Effector memory CD8-positive, alpha-beta T cell (primary cell): ENCODE data around the gene ZFAND3.
A peak's percentile ranks its signal among the peaks of the same experiment; 100 is the strongest.

Source experiments
- ATAC-seq: fragments of 150-1000 bp; cut with Tn5 transposase; replicated peaks from 2 replicates; pipeline ENCODE4 v1.10.0; 2021; ENCODE audit warnings: mild to moderate bottlenecking, moderate library complexity
- DNase-seq, 3 experiments: peaks; one replicate each; pipeline ENCODE4 v3.0.0; 2021
- H3K27ac Mint-ChIP-seq, 2 donors: one replicate each; pipeline ENCODE4 v1.8.0; 2022; ENCODE audit warnings: mild to moderate bottlenecking in 2 of 2, mixed read lengths in 2 of 2, moderate library complexity in 2 of 2
- H3K27me3 Mint-ChIP-seq, 2 donors: one replicate each; pipeline ENCODE4 v1.8.0; 2022; ENCODE audit warnings: mixed read lengths in 2 of 2
- H3K36me3 Mint-ChIP-seq: one replicate; pipeline ENCODE4 v1.8.0; 2022; ENCODE audit warnings: mild to moderate bottlenecking, moderate library complexity, mixed read lengths; ENCODE audit not compliant: insufficient read depth
- H3K4me1 Mint-ChIP-seq, 2 donors: one replicate each; pipeline ENCODE4 v1.8.0; 2022; ENCODE audit warnings: low read depth in 2 of 2, mixed read lengths in 2 of 2
- H3K4me3 Mint-ChIP-seq, 2 donors: one replicate each; pipeline ENCODE4 v1.8.0; 2022; ENCODE audit warnings: mild to moderate bottlenecking in 2 of 2, mixed read lengths in 2 of 2, moderate library complexity in 2 of 2
- H3K9me3 Mint-ChIP-seq, 2 donors: one replicate each; pipeline ENCODE4 v1.8.0; 2022; ENCODE audit warnings: mixed read lengths in 2 of 2

Gene ZFAND3

DNA sequence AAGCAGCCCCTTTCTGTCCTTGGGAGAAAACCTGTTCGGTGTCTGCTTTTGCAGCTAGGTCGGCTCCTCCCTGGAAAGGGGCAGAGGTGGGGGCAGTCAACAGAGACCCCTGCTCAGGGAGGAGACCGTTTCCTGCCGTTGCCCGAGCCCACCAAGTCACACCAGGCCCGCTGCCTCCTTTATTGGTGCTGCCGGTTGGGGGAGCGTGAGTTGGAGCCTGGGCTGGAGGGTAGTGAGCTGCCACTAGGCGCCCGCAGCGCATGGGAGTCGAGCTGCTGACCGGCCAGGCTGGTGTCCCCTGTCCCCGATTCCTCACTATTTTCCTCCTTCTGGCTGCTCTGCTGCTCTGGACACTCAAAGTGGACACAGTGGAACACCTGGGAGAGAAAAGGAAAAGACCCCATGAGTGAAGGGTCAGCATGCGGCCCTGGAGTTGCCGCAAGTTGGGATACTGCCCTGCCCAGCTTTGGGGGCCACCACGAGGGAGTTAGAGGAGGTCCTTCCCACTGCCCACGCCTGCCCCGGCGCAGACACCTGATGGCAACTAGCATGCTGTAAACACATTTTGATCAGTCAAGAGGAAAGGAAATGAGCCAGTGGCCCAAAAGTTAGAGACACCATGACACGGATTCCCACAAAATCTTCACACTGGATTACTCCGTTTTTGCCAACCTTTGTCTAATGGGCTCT, 355.4 kb downstream of the ZFAND3 start:
- H3K9me3 Mint-ChIP-seq, result no peaks in the 10 kb centered on the region
- no peaks in the 10 kb centered on the region for H3K27me3 Mint-ChIP-seq
- H3K36me3 Mint-ChIP-seq, result peaks cover 21% of the 10 kb centered on the region
- no peak for DNase-seq
- H3K4me3 Mint-ChIP-seq, result no peak overlapping the region
- ATAC-seq, result no peak
- peaks cover 5 to 11% of the 10 kb centered on the region in 2 donors for H3K4me1 Mint-ChIP-seq
- peak overlapping the region; percentile 71 to 82 for H3K27ac Mint-ChIP-seq

GRCh38 chr6:38175786-38176185, 356.3 kb downstream of the ZFAND3 start:
- H3K4me1 Mint-ChIP-seq, result peaks cover 5 to 11% of the 10 kb centered on the region in 2 donors
- H3K4me3 Mint-ChIP-seq, result no peak overlapping the region
- no peaks in the 10 kb centered on the region for H3K9me3 Mint-ChIP-seq
- no peaks in the 10 kb centered on the region for H3K27me3 Mint-ChIP-seq
- H3K27ac Mint-ChIP-seq, result peak overlapping the region in 1 of 2 donors; percentile 82
- ATAC-seq (no peak), DNase-seq (no peak)
- peaks cover 25% of the 10 kb centered on the region for H3K36me3 Mint-ChIP-seq

DNA sequence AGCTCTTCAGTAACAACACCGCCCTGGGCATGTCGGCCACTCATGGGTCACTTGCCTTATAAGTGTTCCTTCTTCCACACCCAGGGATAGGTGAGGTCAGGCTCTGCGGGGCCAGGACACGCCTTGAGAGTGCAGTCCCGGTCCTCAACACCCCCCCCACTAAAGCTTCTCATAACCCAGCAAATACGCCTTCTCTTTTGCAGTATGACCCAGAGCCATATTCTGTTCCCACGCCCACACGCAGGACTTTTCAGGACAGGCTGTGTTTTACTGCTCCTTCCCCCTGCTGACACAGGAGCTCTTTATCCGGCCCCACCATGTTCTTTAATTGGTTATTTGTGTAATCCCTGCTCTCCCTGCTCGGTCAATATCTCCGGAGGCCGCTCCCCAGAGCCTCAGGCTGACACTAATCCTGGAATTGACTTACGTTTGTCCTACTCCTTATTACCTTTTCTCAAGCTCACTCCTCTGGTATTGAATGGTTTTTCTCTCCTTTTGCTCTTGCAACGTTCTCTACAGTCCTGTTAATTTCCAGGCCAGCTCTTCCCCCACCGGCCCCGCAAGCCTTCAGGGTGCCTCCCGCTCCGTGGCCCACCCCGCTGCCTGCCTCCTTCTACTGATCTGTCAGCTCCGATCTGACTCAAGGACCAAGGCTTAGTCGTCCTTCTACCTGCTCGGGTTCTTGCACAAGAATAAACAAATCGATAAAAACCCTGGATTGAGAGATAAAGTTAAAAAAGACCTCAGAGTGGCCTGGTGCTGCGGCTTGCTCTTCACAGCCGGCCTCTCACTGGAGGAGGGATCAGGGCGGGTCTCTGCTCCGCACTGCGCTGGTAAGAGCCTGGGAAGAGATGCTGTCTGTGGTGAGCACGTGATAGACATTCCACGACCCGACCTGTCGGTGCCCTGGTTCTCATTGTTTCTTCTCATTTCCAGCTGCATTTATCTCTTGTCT, 357.5 kb downstream of the ZFAND3 start:
- peaks cover 5 to 11% of the 10 kb centered on the region in 2 donors for H3K4me1 Mint-ChIP-seq
- ATAC-seq, result no peak

DNA sequence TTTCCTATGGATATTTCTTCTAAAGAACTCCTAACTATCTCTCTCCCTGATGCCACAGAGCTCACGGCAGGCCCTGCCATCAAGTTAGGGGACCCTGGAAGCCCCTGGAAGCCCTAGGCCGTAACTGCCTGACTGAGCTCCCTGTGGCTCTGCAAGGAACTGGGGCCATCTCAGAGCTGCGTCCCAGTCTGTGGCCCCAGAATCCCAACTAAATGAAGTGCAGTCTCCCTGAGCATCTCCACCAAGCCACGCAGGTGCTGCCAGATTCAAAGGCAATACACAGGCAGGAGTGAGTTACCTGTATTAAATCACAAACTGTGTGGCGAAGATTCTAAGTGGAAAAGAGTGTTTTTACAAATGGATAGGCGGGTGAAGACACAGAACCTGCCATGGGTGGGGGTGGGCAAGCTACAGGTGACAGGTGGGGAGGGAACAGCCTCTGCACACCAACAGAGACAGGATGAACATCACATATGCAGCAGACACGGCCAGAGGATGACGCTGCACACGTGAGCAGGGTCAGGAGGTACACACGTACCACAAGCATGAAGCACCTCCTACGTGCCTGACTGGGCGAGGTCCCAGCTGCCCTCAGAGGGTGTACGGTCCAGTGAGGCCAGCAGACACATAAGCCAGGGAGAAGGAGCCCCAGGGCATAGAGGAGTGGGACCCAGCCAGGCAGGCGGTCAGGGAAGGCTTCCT, 358.5 kb downstream of the ZFAND3 start:
- DNase-seq (no peak), ATAC-seq (no peak)
- Mint-ChIP-seq H3K36me3 (peaks cover 17% of the 10 kb centered on the region), H3K4me3 (no peak overlapping the region), H3K4me1 (peaks cover 5 to 11% of the 10 kb centered on the region in 2 donors), H3K27ac (peak overlapping the region; percentile 64 to 81), H3K9me3 (no peaks in the 10 kb centered on the region), H3K27me3 (no peaks in the 10 kb centered on the region)

More for the DNA sequence above, 357.5 kb downstream of the ZFAND3 start:
- Mint-ChIP-seq H3K9me3 (no peaks in the 10 kb centered on the region), H3K27ac (peak overlapping the region in 1 of 2 donors; percentile 23), H3K27me3 (no peaks in the 10 kb centered on the region), H3K4me3 (no peak overlapping the region), H3K36me3 (peaks cover 25% of the 10 kb centered on the region)
- DNase-seq, result no peak

- Mint-ChIP-seq H3K4me1 (peaks cover 5 to 11% of the 10 kb centered on the region in 2 donors), H3K27ac (peak overlapping the region; percentile 64 to 81), H3K4me3 (no peak overlapping the region), H3K27me3 (no peaks in the 10 kb centered on the region), H3K9me3 (no peaks in the 10 kb centered on the region), H3K36me3 (peaks cover 15% of the 10 kb centered on the region)
- no peak for DNase-seq
- no peak for ATAC-seq
Observed at GRCh38 chr6:38178584-38178886, 359.0 kb downstream of the ZFAND3 start.

DNA sequence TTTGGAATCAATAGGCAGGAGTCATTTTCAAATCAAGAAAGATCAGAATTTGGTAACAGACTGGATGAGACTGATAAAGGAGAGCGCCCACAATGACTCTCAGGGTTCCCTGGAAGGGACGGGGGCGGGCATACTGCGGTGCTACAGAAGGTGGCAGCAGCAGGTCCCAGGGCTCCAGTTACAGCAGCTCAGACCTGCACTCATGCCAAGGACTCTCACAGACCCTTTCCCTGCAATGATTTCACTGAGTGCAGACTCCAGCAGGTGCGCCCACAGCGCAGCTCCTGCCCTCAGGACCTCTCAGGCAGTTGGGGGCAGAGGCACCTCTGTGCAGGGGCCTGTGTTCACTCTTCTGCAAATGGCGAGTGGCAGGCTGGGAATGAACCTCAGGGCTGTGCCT, 359.8 kb downstream of the ZFAND3 start:
- Mint-ChIP-seq H3K36me3 (peaks cover 15% of the 10 kb centered on the region), H3K27me3 (no peaks in the 10 kb centered on the region), H3K27ac (peak overlapping the region in 1 of 2 donors; percentile 52), H3K4me3 (no peak overlapping the region), H3K9me3 (no peaks in the 10 kb centered on the region), H3K4me1 (peaks cover 5 to 8% of the 10 kb centered on the region in 2 donors)
- DNase-seq (no peak), ATAC-seq (no peak)

- no peak for ATAC-seq
- H3K36me3 Mint-ChIP-seq, result peaks cover 15% of the 10 kb centered on the region
- peak overlapping the region in 1 of 2 donors; percentile 52 for H3K27ac Mint-ChIP-seq
- H3K9me3 Mint-ChIP-seq, result no peaks in the 10 kb centered on the region
- no peak overlapping the region for H3K4me3 Mint-ChIP-seq
- no peak for DNase-seq
- no peaks in the 10 kb centered on the region for H3K27me3 Mint-ChIP-seq
- H3K4me1 Mint-ChIP-seq, result peaks cover 5 to 8% of the 10 kb centered on the region in 2 donors
Observed at GRCh38 chr6:38179794-38180430, 360.4 kb downstream of the ZFAND3 start.

DNA sequence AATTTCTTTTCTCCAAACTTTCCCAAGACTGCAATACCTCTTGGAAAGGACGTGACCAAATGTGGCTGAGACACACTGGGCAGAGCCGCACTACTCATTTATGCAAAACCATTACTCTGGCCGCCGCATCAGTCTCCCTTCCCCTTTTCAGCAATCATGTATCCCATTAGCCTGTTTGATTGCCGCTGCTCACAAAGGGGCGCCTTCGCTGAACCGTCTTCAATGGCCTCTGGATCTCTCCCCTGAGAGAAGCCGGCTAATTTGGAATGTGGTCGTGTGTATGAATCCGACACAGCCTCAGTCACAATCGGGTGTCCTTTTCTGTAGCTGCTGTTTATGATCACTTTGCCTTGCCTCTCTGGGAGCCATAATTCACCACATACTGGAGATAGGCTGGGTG, 361.1 kb downstream of the ZFAND3 start:
- Mint-ChIP-seq H3K27ac (no peak overlapping the region), H3K4me3 (no peak overlapping the region), H3K36me3 (peaks cover 15% of the 10 kb centered on the region), H3K4me1 (peaks cover 5 to 8% of the 10 kb centered on the region in 2 donors), H3K9me3 (no peaks in the 10 kb centered on the region), H3K27me3 (no peaks in the 10 kb centered on the region)
- DNase-seq (no peak), ATAC-seq (no peak)

- Mint-ChIP-seq H3K36me3 (peaks cover 13% of the 10 kb centered on the region), H3K4me3 (no peak overlapping the region), H3K27ac (no peak overlapping the region), H3K9me3 (no peaks in the 10 kb centered on the region), H3K27me3 (no peaks in the 10 kb centered on the region), H3K4me1 (peaks cover 5 to 11% of the 10 kb centered on the region in 2 donors)
- no peak for DNase-seq
- no peak for ATAC-seq
Observed at GRCh38 chr6:38182426-38182825, 362.9 kb downstream of the ZFAND3 start.

DNA sequence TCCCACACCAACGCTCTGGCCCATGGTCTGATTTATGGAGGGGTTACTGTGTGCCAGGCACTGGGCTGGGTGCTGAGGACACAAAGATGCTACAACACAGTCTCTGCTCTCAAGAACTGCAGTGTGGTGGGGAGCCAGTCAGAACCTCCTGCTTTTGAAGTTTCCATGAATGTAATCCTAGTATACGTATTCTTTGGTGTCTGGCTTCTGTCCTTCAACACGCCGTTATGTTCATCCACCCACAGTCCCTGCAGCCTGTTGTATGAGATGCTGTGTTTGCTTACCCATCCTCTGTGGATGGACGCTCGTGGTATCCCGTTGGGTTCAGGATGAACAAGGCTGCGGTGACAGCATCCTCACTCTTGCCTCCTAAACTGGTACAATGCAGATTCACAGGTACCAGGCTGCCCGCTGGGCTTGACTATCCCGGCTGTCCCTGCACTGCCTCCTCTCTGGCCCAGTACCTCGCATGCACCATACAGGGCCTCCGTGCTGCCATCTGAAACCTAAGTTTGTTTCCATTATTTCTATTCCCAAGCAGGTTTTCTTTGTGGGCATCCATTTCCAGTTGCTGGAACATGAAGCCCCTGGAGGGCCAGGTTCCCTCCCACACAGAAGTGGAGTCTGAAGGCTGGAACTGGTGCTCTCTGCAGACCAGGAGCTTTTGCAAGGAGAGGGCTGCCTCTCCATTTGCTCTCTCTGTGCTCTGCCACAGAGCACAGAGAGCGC, 364.5 kb downstream of the ZFAND3 start:
- DNase-seq (no peak), ATAC-seq (no peak)
- peaks cover 1 to 9% of the 10 kb centered on the region in 2 donors for H3K4me1 Mint-ChIP-seq
- H3K4me3 Mint-ChIP-seq, result no peak overlapping the region
- H3K36me3 Mint-ChIP-seq, result peaks cover 6% of the 10 kb centered on the region
- H3K27me3 Mint-ChIP-seq, result no peaks in the 10 kb centered on the region
- H3K27ac Mint-ChIP-seq, result peak overlapping the region; percentile 42 to 80
- H3K9me3 Mint-ChIP-seq, result no peaks in the 10 kb centered on the region

DNA sequence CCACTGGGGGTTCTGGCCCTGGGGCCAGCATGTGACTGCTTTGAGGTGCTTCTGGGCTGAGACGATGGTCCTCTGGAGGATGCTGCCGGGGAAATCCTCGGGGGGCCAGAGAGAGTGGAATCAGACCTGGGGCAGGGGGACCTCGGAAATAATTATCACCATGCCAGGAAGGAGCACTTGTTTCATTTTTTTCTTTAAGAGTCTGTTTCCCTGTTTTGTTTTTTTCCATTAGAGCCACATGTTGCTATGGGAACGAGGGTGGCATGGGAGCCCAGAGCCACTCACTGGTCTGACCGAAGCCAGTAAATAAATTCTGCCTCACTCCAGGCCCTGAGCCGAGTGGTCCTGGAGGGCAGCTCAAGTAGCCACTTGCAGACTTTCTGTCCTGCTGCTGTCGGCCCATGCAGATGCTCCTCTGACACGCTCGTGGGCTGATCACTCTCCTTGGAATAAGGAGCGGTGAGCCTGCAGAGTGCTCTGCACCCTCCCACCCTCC, 365.1 kb downstream of the ZFAND3 start:
- no peaks in the 10 kb centered on the region for H3K27me3 Mint-ChIP-seq
- ATAC-seq (no peak), DNase-seq (no peak)
- H3K9me3 Mint-ChIP-seq, result no peaks in the 10 kb centered on the region
- H3K4me1 Mint-ChIP-seq, result peaks cover 4 to 9% of the 10 kb centered on the region in 2 donors
- H3K36me3 Mint-ChIP-seq, result peaks cover 6% of the 10 kb centered on the region
- H3K27ac Mint-ChIP-seq, result peak overlapping the region; percentile 42 to 80
- H3K4me3 Mint-ChIP-seq, result no peak overlapping the region

GRCh38 chr6:38185244-38185643, 365.7 kb downstream of the ZFAND3 start:
- H3K4me3 Mint-ChIP-seq, result no peak overlapping the region

More at GRCh38 chr6:38185244-38185643, 365.7 kb downstream of the ZFAND3 start:
- Mint-ChIP-seq H3K27ac (no peak overlapping the region), H3K4me1 (peaks cover 4 to 9% of the 10 kb centered on the region in 2 donors), H3K27me3 (no peaks in the 10 kb centered on the region), H3K9me3 (no peaks in the 10 kb centered on the region), H3K36me3 (peaks cover 6% of the 10 kb centered on the region)
- no peak for ATAC-seq
- DNase-seq, result no peak
